Measurements from ENCODE around the gene KIF13A.

DNA sequence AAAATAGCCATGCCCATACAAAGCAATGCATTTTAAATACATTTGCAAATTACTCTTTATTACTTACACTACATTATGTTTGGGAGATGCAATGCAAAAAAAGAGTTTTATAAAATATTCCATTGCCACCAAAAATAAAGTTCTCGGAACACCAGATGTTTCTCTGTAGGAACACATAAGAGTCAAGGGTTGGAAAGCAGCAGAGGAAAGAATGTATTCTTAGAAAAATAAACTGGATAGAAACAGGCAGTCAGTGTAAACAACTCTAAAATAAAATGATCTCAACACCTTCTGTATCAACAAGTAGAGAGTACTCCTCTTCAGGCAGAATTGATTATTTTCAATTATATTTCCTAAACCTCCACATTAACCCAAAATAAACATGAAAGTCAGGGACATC, 28.1 kb downstream of the KIF13A start:
- TF ChIP-seq, protein P1, sequence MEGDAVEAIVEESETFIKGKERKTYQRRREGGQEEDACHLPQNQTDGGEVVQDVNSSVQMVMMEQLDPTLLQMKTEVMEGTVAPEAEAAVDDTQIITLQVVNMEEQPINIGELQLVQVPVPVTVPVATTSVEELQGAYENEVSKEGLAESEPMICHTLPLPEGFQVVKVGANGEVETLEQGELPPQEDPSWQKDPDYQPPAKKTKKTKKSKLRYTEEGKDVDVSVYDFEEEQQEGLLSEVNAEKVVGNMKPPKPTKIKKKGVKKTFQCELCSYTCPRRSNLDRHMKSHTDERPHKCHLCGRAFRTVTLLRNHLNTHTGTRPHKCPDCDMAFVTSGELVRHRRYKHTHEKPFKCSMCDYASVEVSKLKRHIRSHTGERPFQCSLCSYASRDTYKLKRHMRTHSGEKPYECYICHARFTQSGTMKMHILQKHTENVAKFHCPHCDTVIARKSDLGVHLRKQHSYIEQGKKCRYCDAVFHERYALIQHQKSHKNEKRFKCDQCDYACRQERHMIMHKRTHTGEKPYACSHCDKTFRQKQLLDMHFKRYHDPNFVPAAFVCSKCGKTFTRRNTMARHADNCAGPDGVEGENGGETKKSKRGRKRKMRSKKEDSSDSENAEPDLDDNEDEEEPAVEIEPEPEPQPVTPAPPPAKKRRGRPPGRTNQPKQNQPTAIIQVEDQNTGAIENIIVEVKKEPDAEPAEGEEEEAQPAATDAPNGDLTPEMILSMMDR (IDR thresholded peaks at IDR 0.05) = no peak
- TF ChIP-seq POLR2A (IDR thresholded peaks at IDR 0.05) = no peak
